22Rv1 (cell line): ENCODE results near the gene CBR1.

Experiments used
- ZFX ChIP-seq: fragments of 450-650 bp; IDR thresholded peaks from 2 replicates; pipeline ENCODE4 v1.6.1; 2017; ENCODE audit warnings: antibody characterized with exemption, borderline replicate concordance
- TF ChIP-seq, protein P1 (sequence below): fragments of 450-650 bp; IDR thresholded peaks from 2 replicates; pipeline ENCODE4 v1.5.1; 2017; ENCODE audit warnings: mild to moderate bottlenecking

GRCh38 chr21:36093512-36093911 lies 23.7 kb downstream of the CBR1 start:
- TF ChIP-seq, protein P1, sequence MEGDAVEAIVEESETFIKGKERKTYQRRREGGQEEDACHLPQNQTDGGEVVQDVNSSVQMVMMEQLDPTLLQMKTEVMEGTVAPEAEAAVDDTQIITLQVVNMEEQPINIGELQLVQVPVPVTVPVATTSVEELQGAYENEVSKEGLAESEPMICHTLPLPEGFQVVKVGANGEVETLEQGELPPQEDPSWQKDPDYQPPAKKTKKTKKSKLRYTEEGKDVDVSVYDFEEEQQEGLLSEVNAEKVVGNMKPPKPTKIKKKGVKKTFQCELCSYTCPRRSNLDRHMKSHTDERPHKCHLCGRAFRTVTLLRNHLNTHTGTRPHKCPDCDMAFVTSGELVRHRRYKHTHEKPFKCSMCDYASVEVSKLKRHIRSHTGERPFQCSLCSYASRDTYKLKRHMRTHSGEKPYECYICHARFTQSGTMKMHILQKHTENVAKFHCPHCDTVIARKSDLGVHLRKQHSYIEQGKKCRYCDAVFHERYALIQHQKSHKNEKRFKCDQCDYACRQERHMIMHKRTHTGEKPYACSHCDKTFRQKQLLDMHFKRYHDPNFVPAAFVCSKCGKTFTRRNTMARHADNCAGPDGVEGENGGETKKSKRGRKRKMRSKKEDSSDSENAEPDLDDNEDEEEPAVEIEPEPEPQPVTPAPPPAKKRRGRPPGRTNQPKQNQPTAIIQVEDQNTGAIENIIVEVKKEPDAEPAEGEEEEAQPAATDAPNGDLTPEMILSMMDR = no peak
- TF ChIP-seq ZFX = no peak
